Activated CD4-positive, alpha-beta memory T cell treated with anti-CD3 and anti-CD28 coated beads, Interleukin-2, amount 10 ng/mL, durations not matched to agents 7 days and 5 days (primary cell): ENCODE data around the gene POLR1E. TPM values are rescaled to one million over a fixed set of nuclear protein-coding genes. Genes with fewer than 3 reads are reported as not detected.

Source experiments
- CTCF ChIA-PET: fragments of 350-600 bp; sonication (Branson Sonifier 250); formaldehyde crosslinking; loops from one replicate; lab custom pipeline; 2021; ENCODE audit warnings: antibody characterized with exemption, inconsistent platforms; lab: Charles Lee
- POLR2A ChIA-PET: fragments of 350-600 bp; sonication (Branson Sonifier 250); formaldehyde crosslinking; loops from one replicate; lab custom pipeline; 2021; ENCODE audit warnings: antibody characterized with exemption; lab: Charles Lee
- DNase-seq: peaks from one replicate; pipeline ENCODE4 v3.0.0-alpha.2; 2020
- H3K27ac Mint-ChIP-seq: one replicate; pipeline ENCODE4 v1.8.0; 2021; ENCODE audit warnings: mild to moderate bottlenecking, mixed read lengths
- H3K27me3 Mint-ChIP-seq: one replicate; pipeline ENCODE4 v1.8.0; 2021; ENCODE audit warnings: mixed read lengths
- H3K36me3 Mint-ChIP-seq: one replicate; pipeline ENCODE4 v1.8.0; 2021; ENCODE audit warnings: low read depth, mixed read lengths
- H3K4me1 Mint-ChIP-seq: one replicate; pipeline ENCODE4 v1.8.0; 2021; ENCODE audit warnings: mixed read lengths
- H3K4me3 Mint-ChIP-seq: one replicate; pipeline ENCODE4 v1.8.0; 2021; ENCODE audit warnings: mild to moderate bottlenecking, mixed read lengths
- H3K9me3 Mint-ChIP-seq: one replicate; pipeline ENCODE4 v1.8.0; 2021; ENCODE audit warnings: mixed read lengths
- total RNA-seq, 2 experiments: library from RNA; stranded (reverse); gene quantifications; one replicate each; pipeline ENCODE4 v1.2.3, GENCODE V29; 2021

The POLR1E gene
- total RNA-seq, 2 experiments from 2014 or later: 27.6 to 29.2 TPM

DNA sequence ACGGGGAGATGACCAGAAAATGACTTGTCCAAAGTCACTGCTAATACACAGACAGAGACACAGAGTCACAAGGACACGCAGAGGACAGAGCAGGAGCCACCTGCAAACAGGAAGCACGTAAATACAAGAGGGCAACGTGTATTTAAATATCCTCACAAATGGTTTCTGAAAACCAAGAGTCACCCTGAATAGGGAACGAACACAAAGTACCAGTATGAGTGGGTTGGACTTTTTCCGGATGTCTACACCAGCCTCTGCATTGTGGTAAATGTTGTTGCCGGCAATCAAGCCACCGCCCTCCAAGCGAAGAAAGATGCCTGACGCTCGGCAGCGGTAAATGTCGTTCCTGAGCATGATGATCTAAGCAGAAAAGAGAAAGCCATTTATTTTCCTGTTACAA lies 46.0 kb downstream of the POLR1E start:
- H3K9me3 Mint-ChIP-seq: no peaks in the 10 kb centered on the region
- H3K36me3 Mint-ChIP-seq: peaks cover 5% of the 10 kb centered on the region
- H3K27ac Mint-ChIP-seq: peak overlapping the region; percentile 85
- H3K4me3 Mint-ChIP-seq: peak overlapping the region; percentile 49
- POLR2A ChIA-PET: interaction anchor here (1.0 to 1.3 kb wide), 3 partner anchors 46 to 61 kb away, joined by 3 to 6 read pairs (median 4); partner anchors contain the start of genes POLR1E and TOMM5
- CTCF ChIA-PET: no interaction called here
- DNase-seq: peak; percentile 70
- H3K4me1 Mint-ChIP-seq: peaks cover 31% of the 10 kb centered on the region
- no peaks in the 10 kb centered on the region for H3K27me3 Mint-ChIP-seq

GRCh38 chr9:37534412-37534811 lies 48.7 kb downstream of the POLR1E start:
- DNase-seq: no peak
- H3K9me3 Mint-ChIP-seq: no peaks in the 10 kb centered on the region
- H3K36me3 Mint-ChIP-seq: no peaks in the 10 kb centered on the region
- ChIA-PET POLR2A (no interaction called here), CTCF (no interaction called here)
- H3K27ac Mint-ChIP-seq: no peak overlapping the region
- H3K27me3 Mint-ChIP-seq: no peaks in the 10 kb centered on the region
- H3K4me3 Mint-ChIP-seq: no peak overlapping the region
- H3K4me1 Mint-ChIP-seq: peaks cover 17% of the 10 kb centered on the region

DNA sequence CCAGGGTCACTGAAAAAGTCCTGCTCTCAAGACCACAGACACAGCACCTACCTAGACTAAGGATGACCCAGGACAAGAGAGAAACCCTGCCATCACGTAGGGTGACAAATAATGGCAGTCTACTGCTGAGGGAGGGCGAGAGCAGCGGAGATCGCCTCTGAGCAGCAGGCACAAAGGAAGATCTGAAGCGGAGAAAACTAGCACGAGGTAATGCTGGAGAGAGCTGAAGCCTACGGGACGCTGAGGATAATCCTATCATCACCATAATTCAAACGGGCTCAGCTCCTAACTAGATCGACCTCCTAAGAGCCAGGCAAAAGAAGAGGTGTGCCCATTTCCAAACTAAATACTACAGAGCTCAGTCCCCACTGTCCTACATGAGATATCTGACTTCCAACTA lies 49.2 kb downstream of the POLR1E start:
- Mint-ChIP-seq H3K27ac (no peak overlapping the region), H3K27me3 (no peaks in the 10 kb centered on the region), H3K36me3 (peaks cover 3% of the 10 kb centered on the region), H3K9me3 (no peaks in the 10 kb centered on the region), H3K4me3 (no peak overlapping the region), H3K4me1 (peaks cover 13% of the 10 kb centered on the region)
- no peak for DNase-seq
- ChIA-PET POLR2A (interaction anchor here (0.9 kb wide), 1 partner anchor 41 kb away, joined by 3 read pairs; the partner anchor contains the start of gene FBXO10), CTCF (no interaction called here)

GRCh38 chr9:37538099-37538498 lies 52.4 kb downstream of the POLR1E start:
- Mint-ChIP-seq H3K36me3 (peaks cover 9% of the 10 kb centered on the region), H3K4me1 (no peaks in the 10 kb centered on the region), H3K9me3 (no peaks in the 10 kb centered on the region), H3K27me3 (no peaks in the 10 kb centered on the region), H3K4me3 (no peak overlapping the region), H3K27ac (no peak overlapping the region)
- DNase-seq: no peak
- POLR2A ChIA-PET: no interaction called here
- CTCF ChIA-PET: no interaction called here

DNA sequence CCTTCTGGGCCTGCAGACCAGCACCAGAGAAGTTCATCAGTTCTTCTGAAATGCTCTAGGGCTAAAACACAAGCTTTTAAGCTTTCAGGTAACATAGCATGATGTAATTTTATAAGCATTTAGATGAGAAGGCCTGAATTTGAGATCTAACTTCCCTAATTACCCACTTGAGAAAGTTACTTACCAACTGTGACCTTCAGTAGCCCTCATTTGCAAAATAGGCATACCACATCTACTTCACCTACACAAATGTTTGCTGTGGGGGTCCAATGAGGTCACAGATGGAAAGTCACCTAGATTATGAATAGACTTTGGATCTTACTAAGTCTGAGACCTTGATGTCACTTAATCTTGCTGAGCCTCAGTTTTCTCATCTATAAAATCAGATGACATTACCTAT lies 53.9 kb downstream of the POLR1E start:
- H3K36me3 Mint-ChIP-seq: peaks cover 9% of the 10 kb centered on the region
- ChIA-PET POLR2A (no interaction called here), CTCF (no interaction called here)
- H3K4me1 Mint-ChIP-seq: no peaks in the 10 kb centered on the region
- H3K27ac Mint-ChIP-seq: no peak overlapping the region
- no peaks in the 10 kb centered on the region for H3K9me3 Mint-ChIP-seq
- no peak overlapping the region for H3K4me3 Mint-ChIP-seq
- H3K27me3 Mint-ChIP-seq: no peaks in the 10 kb centered on the region
- DNase-seq: no peak

GRCh38 chr9:37540634-37541033 lies 54.9 kb downstream of the POLR1E start:
- H3K27ac Mint-ChIP-seq: no peak overlapping the region
- H3K27me3 Mint-ChIP-seq: no peaks in the 10 kb centered on the region
- ChIA-PET POLR2A (interaction anchor here (1.3 kb wide), 1 partner anchor 8 kb away, joined by 4 read pairs; no protein-coding TSS in a partner anchor), CTCF (no interaction called here)
- H3K4me3 Mint-ChIP-seq: no peak overlapping the region
- no peak for DNase-seq
- peaks cover 9% of the 10 kb centered on the region for H3K36me3 Mint-ChIP-seq
- H3K9me3 Mint-ChIP-seq: no peaks in the 10 kb centered on the region
- no peaks in the 10 kb centered on the region for H3K4me1 Mint-ChIP-seq

GRCh38 chr9:37541465-37541864 lies 55.7 kb downstream of the POLR1E start:
- ChIA-PET POLR2A (no interaction called here), CTCF (no interaction called here)
- Mint-ChIP-seq H3K27me3 (no peaks in the 10 kb centered on the region), H3K9me3 (no peaks in the 10 kb centered on the region), H3K36me3 (peaks cover 9% of the 10 kb centered on the region), H3K4me3 (no peak overlapping the region), H3K27ac (no peak overlapping the region), H3K4me1 (no peaks in the 10 kb centered on the region)
- DNase-seq: no peak

DNA sequence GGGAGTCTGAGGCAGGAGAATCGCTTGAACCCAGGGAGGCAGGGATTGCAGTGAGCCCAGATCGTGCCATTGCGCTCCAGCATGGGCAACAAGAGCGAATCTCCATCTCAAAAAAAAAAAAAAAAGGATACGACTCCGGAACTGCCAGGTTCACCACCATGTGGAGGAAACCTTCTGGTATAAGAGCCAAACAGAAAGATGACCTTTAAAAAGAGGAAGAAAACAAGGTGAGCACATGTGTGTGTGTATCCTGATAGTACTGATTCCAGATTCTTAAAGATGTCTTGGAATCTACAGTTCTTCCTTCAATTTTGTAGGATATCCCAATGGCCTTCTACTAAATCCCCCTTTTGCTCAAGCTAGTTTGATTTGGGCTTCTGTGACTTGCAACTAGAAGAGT lies 56.7 kb downstream of the POLR1E start:
- H3K27ac Mint-ChIP-seq: no peak overlapping the region
- H3K4me1 Mint-ChIP-seq: no peaks in the 10 kb centered on the region
- ChIA-PET POLR2A (no interaction called here), CTCF (no interaction called here)
- H3K9me3 Mint-ChIP-seq: no peaks in the 10 kb centered on the region
- no peak overlapping the region for H3K4me3 Mint-ChIP-seq
- no peaks in the 10 kb centered on the region for H3K27me3 Mint-ChIP-seq
- no peak for DNase-seq
- peaks cover 9% of the 10 kb centered on the region for H3K36me3 Mint-ChIP-seq

DNA sequence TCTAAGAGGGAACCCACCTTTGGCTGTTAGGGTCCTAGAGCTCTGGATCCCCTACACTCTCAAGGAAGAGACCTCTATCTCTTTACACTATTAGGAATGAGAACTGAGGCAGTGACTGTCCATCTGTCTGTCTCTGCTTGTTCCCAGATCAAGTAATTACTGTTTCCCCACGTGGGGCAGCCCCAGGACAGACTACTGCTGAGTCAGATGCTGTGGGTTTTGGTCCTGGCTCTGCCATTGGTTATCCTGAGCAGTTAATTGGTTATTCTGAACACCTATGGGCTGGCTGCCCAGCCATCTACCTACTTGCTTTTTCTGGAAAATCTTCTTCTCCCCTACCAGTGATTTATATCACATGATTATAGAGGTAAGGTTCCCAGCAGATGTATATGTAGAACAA lies 57.1 kb downstream of the POLR1E start:
- Mint-ChIP-seq H3K36me3 (peaks cover 9% of the 10 kb centered on the region), H3K4me1 (no peaks in the 10 kb centered on the region), H3K9me3 (no peaks in the 10 kb centered on the region), H3K27me3 (no peaks in the 10 kb centered on the region), H3K4me3 (no peak overlapping the region), H3K27ac (no peak overlapping the region)
- POLR2A ChIA-PET: no interaction called here
- CTCF ChIA-PET: no interaction called here
- DNase-seq: no peak

DNA sequence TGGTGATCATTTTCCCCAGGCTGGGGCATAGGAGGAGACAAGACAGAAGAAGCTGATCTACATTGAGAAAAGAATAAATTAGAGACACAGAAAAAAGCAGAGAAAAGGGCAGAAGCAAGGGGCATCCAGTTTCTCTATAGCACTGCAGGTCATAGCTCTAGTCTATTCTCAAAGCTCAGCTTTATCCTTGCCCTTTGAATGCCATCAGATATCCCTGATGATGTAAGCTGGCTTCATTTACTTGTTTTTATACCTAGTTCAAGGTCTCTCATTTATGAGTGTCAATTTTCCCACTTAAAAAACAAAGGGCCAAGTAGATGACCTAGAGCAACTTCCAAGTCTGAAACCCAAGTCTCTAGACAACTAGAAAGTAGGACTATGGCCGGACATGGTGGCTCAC lies 57.7 kb downstream of the POLR1E start:
- Mint-ChIP-seq H3K9me3 (no peaks in the 10 kb centered on the region), H3K27me3 (no peaks in the 10 kb centered on the region), H3K27ac (no peak overlapping the region), H3K4me3 (no peak overlapping the region), H3K4me1 (no peaks in the 10 kb centered on the region), H3K36me3 (peaks cover 9% of the 10 kb centered on the region)
- ChIA-PET CTCF (no interaction called here), POLR2A (no interaction called here)
- DNase-seq: no peak

- H3K27me3 Mint-ChIP-seq: no peaks in the 10 kb centered on the region
- peaks cover 11% of the 10 kb centered on the region for H3K4me1 Mint-ChIP-seq
- no peak overlapping the region for H3K4me3 Mint-ChIP-seq
- ChIA-PET POLR2A (no interaction called here), CTCF (no interaction called here)
- H3K9me3 Mint-ChIP-seq: no peaks in the 10 kb centered on the region
- no peak overlapping the region for H3K27ac Mint-ChIP-seq
- no peak for DNase-seq
- no peaks in the 10 kb centered on the region for H3K36me3 Mint-ChIP-seq
Observed at GRCh38 chr9:37547328-37547878, 61.7 kb downstream of the POLR1E start.

DNA sequence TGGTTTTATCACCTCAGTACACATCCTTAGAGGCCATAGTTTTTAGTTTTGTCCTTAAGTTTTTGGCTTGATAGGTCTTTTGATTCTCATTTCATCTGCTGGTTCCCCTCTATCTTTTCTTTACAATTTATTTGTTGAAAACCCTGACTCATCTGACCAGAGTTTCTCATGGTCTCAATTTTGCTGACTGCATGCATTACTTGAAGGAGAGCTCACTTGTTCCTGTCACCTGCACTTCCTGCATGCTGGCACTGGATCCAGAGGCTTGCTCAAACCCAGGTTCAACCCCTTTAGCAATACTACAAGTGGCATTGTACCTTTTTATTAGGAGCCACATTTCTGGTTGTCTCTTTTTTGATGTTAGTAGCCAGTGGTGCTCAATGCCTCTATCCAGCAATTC lies 63.8 kb downstream of the POLR1E start:
- CTCF ChIA-PET: interaction anchor here (0.7 kb wide), 1 partner anchor 68 kb away, joined by 3 read pairs; no protein-coding TSS in a partner anchor
- H3K36me3 Mint-ChIP-seq: no peaks in the 10 kb centered on the region
- no peak overlapping the region for H3K4me3 Mint-ChIP-seq
- no peak overlapping the region for H3K27ac Mint-ChIP-seq
- DNase-seq: no peak
- POLR2A ChIA-PET: interaction anchor here (1.0 to 1.1 kb wide), 2 partner anchors 9 to 50 kb away, joined by 3 to 4 read pairs; no protein-coding TSS in a partner anchor
- H3K27me3 Mint-ChIP-seq: no peaks in the 10 kb centered on the region
- no peaks in the 10 kb centered on the region for H3K9me3 Mint-ChIP-seq
- peaks cover 11% of the 10 kb centered on the region for H3K4me1 Mint-ChIP-seq

DNA sequence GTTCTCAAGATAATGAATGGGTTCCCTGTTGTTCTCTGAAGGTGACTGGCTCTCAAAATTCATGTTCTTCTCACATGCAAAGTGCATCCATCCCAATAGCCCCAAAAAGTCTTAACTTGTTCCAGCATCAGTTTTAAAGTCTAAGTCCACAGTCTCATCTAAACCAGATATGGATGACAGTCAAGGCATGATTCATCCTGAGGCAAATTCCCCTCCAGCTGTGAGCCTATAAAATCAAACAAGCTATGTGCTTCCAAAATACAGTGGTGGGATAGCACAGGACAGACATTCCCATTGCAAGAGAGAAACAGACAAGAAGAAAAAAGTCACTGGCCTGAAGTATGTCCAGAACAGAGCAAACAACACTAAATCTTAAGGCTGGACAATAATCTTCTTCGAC lies 65.0 kb downstream of the POLR1E start:
- Mint-ChIP-seq H3K27ac (no peak overlapping the region), H3K36me3 (no peaks in the 10 kb centered on the region), H3K27me3 (no peaks in the 10 kb centered on the region), H3K4me3 (no peak overlapping the region), H3K9me3 (no peaks in the 10 kb centered on the region), H3K4me1 (peaks cover 11% of the 10 kb centered on the region)
- ChIA-PET CTCF (no interaction called here), POLR2A (no interaction called here)
- DNase-seq: no peak

- Mint-ChIP-seq H3K4me3 (no peak overlapping the region), H3K4me1 (peaks cover 11% of the 10 kb centered on the region), H3K27me3 (no peaks in the 10 kb centered on the region), H3K27ac (no peak overlapping the region), H3K9me3 (no peaks in the 10 kb centered on the region), H3K36me3 (no peaks in the 10 kb centered on the region)
- CTCF ChIA-PET: no interaction called here
- DNase-seq: no peak
- POLR2A ChIA-PET: no interaction called here
Observed at GRCh38 chr9:37551468-37551867, 65.7 kb downstream of the POLR1E start.
